NCI-H1105 (cell line): ENCODE data around the gene DNAH2.

Source experiments
- DNase-seq: peaks from one replicate; lab custom pipeline; 2025; lab: John Stamatoyannopoulos, UW

DNAH2 gene

DNA sequence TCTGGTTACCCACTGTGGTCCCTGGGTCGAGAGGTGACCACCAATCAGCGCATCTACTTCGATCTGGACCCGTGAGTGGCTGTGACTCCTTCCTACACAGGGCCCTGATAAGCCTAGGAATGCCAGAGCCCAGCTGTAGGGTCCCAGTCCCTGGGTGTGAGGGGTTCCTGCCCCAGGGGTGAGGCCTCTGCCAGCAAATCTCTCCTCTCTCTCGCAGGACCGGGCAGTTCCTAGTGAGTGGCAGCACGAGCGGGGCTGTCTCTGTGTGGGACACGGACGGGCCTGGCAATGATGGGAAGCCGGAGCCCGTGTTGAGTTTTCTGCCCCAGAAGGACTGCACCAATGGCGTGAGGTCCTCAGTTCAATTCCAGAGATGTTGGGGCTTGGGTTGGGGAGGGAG lies 14.8 kb upstream of the DNAH2 start:
- no peak for DNase-seq

DNA sequence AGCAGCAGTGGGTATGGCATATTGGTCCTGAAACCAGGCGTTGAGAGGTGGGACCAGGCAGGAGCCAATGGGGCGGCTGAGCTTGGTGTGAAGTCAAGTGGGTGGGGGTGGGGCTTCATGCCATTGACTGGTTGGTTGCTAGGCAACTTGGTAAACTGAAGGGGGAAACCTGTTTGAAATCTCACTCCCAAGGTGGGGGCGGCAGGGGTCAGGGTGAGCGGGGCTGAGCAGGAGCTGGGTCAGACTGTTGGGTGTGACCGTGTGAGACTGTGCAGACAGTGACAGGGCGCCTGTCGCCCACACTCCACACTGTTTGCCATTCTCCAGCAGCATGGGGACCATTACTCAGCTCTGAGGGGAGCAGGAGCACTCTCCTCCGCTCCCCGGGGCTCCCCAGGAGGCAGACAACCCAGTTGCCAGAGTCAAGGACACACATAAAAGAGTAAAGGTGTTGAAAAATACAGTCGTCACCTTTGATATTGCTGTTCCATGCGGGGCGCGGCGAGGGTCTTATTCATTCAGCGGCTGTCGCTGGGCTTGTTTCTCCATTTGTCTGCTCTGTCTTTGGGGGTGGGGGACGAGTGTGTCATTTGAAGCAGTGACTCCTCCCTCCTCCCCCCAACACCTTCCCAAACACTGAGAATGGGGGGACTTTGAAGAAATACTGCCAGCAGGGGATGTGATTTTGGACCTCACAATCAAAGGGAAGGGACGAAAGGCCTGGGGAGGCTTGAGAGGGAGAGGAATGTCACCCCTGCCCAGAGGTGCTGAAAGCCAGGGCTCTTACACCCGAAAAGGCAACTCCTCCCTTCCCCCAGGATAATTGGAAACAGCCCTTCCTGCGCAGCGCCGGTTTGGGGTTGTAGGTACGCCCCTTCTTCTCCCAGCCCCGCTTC lies 13.7 kb upstream of the DNAH2 start:
- peak; percentile 98 for DNase-seq

DNA sequence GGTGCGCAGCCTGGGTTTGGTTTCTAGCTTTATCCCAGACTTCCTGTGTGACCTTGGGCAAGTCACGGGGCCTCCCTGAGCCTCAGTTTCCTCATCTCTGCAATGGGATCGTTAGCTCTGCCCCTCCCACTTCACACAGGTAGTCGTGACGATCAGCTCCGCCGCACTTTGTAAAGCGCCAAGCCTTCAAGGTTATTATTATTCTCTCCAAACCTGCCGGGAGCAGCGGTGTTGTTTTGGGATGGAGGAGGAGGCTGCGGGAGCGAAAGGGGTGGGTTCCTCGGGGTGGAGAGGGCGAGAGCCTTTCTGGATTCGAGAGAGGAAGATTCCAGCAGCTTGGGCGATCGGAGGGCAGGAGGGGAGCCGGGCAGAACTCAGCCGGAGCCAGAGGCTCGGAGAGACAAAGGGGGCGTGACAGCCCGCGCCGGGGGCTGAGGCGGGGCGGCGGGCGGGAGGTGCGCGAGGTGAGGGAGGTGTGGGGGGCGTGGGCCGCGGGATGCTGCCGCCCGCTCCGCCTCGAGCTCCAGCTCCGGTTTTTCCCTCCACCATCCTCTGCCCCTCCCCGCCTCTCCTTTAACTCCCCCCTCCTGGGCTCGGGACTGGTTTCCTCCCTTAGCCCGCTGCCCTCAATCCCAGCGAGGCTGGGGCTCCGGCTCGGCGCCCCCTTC lies 12.8 kb upstream of the DNAH2 start, which contains the start of gene EFNB3:
TSS of gene EFNB3 (plus strand) at position 602 of the 668 bp plus-strand sequence. CDS start 397 bp downstream, outside the sequence.
- DNase-seq: peak; percentile 85

DNA sequence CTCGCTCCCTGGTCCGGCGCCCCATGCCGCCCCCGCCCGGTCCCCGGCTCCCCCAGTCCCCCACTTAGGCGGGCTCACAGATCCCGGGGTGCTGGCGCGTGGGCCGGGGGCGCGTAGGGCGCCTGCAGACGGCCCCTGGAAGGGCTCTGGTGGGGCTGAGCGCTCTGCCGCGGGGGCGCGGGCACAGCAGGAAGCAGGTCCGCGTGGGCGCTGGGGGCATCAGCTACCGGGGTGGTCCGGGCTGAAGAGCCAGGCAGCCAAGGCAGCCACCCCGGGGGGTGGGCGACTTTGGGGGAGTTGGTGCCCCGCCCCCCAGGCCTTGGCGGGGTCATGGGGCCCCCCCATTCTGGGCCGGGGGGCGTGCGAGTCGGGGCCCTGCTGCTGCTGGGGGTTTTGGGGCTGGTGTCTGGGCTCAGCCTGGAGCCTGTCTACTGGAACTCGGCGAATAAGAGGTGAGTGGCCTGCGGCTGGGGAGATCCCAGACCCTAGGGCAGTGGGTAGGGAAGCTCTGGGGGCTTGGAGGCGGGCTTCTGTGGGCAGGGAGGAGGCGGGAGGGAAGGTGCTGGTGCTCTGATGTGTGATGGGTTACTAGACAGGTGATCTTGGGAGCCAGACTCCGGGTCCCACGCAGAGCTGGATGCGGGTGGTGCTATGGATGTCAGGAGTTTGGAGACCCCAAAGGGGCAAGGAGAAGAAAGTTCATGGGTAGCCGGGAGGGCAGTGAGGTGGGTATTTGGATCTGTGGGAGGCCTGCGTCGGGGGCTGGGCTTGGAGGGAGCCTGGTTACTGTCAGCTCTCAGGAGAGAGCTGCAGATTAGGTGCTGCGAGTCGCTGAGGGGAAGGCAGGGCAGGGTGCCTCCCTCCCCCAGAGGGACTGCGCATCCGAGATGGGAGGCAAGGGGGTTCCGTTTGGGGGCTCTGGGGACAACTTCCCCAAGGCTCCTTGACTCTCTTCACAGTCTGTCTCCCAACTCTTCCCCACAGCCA lies 12.0 kb upstream of the DNAH2 start:
- peak; percentile 25 for DNase-seq

DNA sequence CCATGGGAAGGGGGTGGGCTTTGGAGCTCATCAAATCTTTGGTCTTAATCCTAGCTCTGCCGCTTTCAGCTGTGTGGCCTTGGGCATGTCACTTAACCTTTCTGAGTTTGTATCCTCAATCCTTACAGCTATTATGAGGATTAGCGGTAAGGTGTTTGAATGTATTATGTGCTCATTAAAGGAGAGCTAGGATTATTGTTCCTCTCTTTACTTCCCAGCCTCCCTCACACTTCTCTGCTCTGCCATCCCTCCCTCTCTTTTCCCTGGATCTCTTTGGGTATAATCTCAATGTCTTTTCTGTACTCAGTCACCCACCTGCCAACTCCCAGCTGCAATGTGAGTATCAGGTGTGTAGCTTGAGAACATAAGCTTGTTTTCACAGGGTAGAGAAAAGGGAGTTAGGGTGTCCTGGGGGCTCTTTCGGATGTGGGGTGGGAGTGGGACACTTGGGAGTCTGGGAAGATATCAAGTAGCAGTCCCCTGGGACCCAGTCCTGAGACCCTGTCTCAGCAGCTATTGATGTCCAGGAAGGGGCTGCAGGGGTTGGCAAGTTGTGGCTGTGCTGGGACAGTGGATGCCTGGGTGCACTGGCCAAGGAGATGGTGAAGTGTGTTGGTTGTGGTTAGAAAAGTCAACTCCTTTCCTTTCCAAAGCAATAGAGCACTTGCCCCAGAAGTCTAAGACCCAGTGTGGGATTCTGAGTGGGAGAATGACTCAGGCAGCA lies 10.8 kb upstream of the DNAH2 start:
- no peak for DNase-seq

DNA sequence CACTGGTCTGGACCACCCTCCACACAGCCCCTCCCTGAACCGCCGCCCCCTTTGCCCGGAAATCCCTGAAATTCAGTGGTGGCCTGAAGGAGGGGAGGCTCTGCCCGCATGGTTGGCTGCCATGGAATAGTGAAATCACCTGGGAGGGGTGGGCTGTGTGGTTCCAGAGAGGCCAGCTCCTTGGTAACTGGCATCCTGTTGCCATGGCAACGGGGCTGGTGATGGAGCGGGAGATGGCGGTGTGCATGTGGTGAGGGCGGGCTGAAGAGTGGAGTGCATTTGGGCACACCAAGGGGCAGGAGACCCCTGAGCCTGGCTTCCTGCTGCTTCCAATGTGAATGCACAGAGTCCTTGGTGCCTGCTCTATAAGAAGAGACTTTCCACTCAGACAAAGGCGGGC lies 10.1 kb upstream of the DNAH2 start:
- peak; percentile 19 for DNase-seq

DNA sequence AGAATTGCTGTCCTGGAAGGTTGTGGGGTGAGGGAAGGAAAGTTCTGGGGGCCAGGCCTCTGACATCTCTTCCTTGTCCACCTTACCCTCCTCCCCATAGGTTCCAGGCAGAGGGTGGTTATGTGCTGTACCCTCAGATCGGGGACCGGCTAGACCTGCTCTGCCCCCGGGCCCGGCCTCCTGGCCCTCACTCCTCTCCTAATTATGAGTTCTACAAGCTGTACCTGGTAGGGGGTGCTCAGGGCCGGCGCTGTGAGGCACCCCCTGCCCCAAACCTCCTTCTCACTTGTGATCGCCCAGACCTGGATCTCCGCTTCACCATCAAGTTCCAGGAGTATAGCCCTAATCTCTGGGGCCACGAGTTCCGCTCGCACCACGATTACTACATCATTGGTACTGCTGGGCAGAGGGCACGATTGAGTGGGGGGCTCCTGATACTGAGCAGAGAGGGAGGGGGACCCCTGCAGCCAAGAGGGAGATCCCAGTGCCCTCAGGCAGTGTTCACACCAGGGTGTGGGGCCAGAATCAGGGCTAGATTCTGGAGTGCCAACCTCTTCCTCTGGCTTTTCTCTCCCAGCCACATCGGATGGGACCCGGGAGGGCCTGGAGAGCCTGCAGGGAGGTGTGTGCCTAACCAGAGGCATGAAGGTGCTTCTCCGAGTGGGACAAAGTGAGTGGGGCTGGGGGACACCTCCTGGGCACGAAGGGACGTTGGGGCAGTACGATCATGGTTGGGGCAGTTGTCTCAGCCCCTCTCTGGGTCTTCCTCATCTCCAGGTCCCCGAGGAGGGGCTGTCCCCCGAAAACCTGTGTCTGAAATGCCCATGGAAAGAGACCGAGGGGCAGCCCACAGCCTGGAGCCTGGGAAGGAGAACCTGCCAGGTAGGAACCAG lies 9.4 kb upstream of the DNAH2 start:
- no peak for DNase-seq

DNA sequence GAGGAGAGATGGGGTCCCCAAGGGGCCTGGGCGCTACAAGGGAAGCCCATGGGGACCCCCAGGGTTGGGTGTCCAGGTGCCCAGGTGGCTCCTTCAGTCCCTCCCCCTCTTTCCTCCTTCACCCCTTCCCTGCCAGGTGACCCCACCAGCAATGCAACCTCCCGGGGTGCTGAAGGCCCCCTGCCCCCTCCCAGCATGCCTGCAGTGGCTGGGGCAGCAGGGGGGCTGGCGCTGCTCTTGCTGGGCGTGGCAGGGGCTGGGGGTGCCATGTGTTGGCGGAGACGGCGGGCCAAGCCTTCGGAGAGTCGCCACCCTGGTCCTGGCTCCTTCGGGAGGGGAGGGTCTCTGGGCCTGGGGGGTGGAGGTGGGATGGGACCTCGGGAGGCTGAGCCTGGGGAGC lies 8.5 kb upstream of the DNAH2 start:
- no peak for DNase-seq

DNA sequence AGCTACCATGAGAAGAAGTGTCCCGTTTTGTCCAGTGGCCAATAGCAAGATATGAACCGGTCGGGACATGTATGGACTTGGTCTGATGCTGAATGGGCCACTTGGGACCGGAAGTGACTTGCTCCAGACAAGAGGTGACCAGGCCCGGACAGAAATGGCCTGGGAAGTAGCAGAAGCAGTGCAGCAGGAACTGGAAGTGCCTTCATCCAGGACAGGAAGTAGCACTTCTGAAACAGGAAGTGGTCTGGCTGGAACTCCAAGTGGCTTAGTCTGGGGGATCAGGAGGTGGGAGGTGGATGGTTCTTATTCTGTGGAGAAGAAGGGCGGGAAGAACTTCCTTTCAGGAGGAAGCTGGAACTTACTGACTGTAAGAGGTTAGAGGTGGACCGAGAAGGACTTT lies 7.2 kb upstream of the DNAH2 start:
- DNase-seq: no peak

DNA sequence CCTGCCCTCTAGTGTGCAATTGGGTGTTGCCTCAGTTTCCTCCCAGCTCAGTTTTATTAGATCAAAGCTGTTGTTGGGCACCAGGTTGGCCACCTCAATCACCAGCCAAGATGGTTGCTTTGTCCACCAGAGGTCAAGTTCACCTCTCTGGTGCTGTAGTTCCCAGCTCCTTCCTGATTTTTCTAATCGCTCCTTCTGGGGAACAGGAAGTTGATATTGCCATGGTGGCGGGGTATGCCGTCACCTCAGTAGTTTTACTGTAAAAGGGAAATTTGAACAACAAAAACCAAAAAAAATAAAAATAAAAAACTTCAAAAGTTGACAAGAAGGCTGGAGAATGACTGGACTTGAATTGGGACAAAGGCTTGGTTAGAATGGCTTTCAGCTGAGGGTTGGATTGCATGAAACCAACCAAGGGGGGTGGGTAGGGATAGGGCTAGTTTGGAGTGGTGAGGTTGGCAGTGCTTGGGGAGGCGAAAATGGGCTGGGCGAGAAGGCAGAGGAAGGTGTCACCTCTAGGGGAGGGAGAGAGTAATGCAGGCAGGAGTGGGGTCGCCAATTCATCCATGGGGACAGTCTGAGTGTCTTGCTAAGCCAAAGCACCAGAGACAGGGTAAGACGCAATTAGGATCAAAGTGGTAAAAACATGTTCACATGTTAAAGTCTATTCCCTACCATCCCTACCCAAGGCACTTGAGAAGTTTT lies 6.3 kb upstream of the DNAH2 start:
- DNase-seq: no peak

DNA sequence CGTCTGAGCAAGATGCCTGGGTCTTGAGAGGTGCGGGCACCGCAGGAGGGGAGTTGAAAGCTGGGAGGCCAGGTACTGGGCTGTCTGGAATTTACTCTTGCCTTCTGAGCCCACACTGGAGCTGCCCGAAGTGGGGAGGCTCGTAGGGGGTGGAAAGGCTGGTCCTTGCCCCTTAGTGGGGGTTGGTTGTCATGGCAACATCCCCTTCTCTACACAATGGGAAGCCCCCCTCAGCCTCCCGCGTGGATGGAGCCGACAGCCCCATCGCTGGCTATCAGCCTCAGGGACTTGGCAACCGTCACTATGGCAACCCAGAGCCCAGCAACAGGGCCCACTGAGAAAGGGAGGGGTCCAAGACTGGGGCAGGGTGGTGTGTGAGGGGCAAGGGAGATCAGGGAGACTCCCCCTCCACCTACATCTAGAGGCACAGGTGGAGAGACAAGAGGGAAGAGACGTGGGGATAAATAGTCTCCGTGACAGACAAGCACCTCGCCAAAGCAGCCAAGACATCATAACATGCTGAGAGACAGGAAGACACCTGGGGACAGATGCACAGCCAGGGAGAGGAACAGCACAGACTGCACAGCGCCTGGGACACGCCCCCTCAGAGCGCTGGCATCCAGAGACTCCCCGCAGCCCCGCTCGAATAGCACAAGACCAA lies 5.3 kb upstream of the DNAH2 start:
- peak; percentile 70 for DNase-seq

DNA sequence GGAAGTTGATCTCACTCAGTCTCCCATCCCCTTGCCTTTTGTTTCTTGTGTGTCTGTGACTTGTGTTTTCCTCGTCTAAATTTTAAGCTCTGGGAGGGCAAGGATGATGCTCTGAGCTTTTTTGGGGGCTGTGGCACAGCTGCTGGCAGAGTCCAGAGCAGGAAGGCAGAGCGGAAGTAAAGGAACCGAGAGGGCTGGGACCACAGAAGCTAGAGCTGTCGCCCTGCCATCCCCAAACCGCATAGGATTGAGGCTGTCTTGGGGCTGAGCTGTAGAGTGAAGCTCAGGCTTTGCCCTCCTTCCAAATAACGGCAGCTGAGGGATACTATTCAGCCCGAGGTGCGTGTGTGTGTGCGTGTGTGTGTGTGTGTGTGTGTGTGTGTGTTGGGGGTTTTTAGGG lies 3.8 kb upstream of the DNAH2 start:
- no peak for DNase-seq

DNA sequence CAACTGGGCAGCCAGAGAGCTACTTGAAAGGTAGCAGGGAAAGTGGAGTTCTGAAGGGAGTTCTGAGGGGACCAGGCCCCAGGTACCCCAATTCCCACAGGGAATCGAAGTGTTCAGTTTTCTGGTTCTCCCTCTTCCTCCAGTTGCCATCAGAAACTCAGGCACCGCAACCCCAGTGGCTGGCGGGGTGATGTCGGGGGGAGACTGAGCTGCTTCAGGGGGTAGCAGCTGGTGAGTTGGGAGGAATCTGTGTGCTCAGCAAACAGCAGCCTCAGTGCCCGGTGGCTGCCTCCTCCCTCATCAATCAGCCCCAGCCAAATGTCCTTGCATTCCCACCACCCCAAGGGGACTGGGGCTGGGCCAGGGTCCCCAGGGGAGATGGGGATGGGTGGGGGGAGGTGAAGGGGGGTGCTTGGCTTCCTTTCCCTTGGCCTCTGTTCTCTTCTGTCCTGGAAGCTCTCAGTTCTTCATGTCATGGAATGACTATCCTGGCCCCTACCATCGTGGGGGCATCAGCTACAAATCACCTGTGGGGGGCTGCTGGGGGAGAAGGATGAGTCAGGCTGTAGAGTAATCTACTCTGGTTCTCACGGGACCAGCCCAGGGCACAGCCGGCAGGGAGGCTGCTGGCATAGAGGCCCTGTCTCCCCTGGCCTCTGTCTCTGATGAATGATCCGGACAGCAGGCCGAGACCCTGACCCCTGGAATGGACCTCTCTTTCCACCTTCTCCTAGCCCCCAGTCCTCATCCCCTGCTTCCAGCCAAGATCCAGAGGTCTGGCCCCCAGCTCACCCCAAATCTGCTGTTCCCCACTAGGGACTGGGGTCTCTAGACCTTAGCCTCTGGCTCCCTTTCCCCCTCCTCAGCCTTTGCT lies 2.6 kb upstream of the DNAH2 start:
- no peak for DNase-seq

DNA sequence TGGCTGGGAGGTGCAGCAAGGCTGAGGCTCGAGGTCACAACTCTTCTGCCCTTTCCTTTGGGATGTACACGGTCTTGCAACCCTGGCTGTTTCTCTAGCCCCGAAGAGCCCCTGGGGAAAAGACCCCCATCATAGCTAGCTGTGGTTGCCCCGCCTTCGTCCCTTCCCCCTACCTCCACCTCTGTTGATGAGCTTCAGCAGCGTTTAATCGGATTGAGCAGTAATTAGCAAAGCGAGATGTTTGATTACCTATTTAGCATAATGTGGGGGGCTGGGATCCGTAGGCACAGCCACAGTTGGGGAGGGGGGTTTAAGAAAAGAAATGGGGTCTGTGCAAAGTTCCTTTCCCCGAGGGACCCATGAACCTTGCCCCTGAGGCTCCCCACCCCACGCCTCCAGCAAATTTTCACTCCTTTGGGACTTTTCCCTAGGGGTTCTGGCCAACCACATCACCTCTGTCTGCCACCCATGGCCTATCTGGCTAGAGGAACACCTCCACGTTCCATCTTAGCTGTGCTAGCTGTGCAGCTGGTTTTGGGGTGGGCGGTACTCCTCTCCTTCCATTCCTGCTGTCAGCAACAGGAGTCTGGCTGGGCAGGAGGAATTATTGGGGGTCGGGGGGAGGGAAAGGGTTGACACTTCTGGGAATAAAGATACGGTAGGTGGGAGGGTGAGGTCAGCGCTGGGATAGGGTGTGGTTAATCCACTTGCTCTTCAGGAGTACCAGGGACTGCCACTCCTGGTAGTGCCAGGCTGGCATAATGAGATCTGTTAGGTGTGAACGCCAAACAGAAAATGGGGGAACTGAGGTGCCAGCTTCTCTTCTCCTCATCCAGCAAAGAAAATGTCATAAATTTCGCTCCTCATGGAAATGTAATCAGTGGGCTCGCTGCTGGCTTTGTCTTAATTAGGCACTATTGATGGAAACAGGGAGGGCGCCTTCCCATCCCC lies 1.3 kb upstream of the DNAH2 start:
- DNase-seq: peak; percentile 59

DNA sequence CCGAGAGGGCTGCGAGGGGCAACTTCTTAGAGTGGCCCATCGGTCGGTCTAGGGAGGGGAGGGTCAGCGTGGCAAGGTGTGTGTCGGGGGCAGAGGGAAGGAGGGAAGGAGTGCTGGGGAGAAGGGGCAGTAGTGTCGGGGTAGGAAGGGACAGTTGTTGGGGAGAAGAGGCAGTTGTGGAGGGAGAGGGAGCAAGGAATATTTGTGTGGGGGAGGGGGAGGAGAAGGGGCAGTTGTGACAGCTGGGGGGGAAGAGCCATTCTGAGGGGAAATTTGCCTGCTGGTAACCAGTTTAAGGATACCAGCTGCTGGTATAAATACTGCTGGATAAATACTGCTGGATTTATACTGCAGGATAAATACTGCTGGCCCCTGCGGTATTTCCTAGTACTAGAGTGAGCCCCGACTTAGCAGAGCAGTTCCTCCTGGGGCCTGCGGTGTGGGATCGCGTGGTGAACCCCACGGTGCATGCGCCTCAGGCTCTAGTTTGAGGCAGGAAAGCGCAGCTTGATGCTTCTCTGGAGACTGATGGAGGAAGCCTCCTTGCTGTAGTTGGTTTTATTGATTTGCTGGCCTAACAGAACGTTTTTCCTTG lies 309 bp downstream of the DNAH2 start:
- peak; percentile 34 for DNase-seq

DNA sequence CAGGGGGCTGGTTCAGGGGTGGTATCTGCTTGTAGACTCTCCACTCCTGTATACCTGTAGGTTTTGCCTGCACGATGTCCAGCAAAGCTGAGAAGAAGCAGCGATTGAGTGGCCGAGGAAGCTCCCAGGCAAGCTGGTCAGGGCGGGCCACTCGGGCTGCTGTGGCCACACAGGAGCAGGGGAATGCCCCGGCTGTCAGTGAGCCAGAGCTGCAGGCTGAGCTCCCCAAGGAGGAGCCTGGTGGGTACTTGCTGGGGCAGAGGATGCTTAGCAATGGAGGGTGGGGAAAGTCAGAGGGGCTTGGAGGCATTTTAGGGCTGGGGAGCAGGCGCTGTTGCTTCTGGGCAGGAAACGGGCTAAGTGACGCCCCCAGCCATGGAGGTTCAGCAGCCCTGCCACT lies 2.1 kb downstream of the DNAH2 start:
- no peak for DNase-seq

DNA sequence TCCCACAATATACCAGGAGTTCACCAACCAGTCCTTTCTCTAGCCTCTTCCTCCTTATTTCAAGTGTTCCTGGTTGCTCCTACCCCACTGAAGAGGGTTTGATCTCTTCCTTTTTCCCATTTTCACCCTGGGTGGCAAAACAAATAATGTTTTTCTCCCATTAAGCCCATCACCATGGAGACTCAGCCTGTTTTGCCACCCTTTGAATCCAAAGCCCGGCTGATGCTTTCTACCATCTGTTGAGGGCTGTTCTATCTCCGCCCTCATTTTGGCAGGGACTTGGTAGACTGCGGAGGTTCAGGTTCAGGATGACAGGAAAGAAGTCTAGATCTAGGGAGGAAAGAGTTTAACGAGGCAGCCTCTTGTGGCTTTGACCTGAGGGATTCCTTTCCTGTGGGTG lies 2.6 kb downstream of the DNAH2 start:
- no peak for DNase-seq
